K562 (cell line): ENCODE data around the gene MET. TPM values are rescaled to one million over a fixed set of nuclear protein-coding genes. Genes with fewer than 3 reads are reported as not detected.
A peak's percentile ranks its signal among the peaks of the same experiment; 100 is the strongest.

Experiments used
- ATAC-seq: fragments of 200-7000 bp; cut with Tn5 transposase; 3 replicates; pipeline ENCODE4 v1.9.1; 2020; ENCODE audit warnings: moderate library complexity
- BruUV-seq: library from RNA; stranded (reverse); fragments of 400-500 nt; replicated peaks from 2 replicates; lab custom pipeline; 2021; lab: Mats Ljungman, UMichigan
- CTCF ChIA-PET: fragments of 300-600 bp; formaldehyde crosslinking; extraction: SDS; loops from one replicate; lab custom pipeline; 2021; ENCODE audit warnings: low intra/inter-chr PET ratio; lab: Yijun Ruan, JAX
- POLR2A ChIA-PET: fragments of 300-600, 350-650 bp; sonication (Branson Sonifier 250); formaldehyde crosslinking; extraction: SDS; loops from one replicate; lab custom pipeline; 2021; ENCODE audit warnings: antibody characterized with exemption, inconsistent platforms; lab: Yijun Ruan, JAX
- DNase-seq, 4 experiments: peaks; one replicate each; pipeline versions ENCODE4 v3.0.0 to v3.0.0-alpha.2; 2011 to 2018; ENCODE audit warnings: low spot score in 3 of 4, mixed read lengths in 3 of 4; ENCODE audit errors: extremely low read depth in 1 of 4
- FAIRE-seq: peaks from 2 replicates; lab custom pipeline; 2011; peaks lifted over from hg19 to GRCh38; lab: Jason Lieb, UNC
- H2AFZ ChIP-seq: 2 replicates; pipeline ENCODE4 v1.6.0; 2011; ENCODE audit warnings: low read depth, low read length, control low read depth, inconsistent platforms
- H3K27ac ChIP-seq: fragments of 200-600 bp; 3 replicates; pipeline ENCODE4 v1.8.0; 2011; ENCODE audit warnings: low read depth, mild to moderate bottlenecking, control low read depth, inconsistent platforms, low read length, moderate library complexity, mixed read lengths; ENCODE audit errors: extremely low read depth
- H3K27me3 ChIP-seq, 2 experiments: fragments of 300-600 bp in 1 of 2; 2 replicates in 1 of 2; 3 replicates in 1 of 2; pipeline versions ENCODE4 v1.6.0 to v1.8.0; 2011; ENCODE audit warnings: inconsistent platforms in 2 of 2, low read length in 2 of 2, mild to moderate bottlenecking in 1 of 2, mixed read lengths in 1 of 2, moderate library complexity in 1 of 2; ENCODE audit not compliant: control insufficient read depth in 2 of 2, insufficient read depth in 2 of 2
- H3K36me3 ChIP-seq: fragments of 300-600 bp; 3 replicates; pipeline ENCODE4 v1.8.0; 2011; ENCODE audit warnings: mild to moderate bottlenecking, low read length, inconsistent platforms; ENCODE audit not compliant: control insufficient read depth, insufficient read depth
- H3K4me1 ChIP-seq, 2 experiments: fragments of 200-600 bp in 1 of 2; replicated peaks in 1 of 2; 2 replicates in 1 of 2; 3 replicates in 1 of 2; pipeline versions ENCODE4 v1.5.1 to v1.8.0; 2011; ENCODE audit warnings: inconsistent platforms in 2 of 2, low read length in 2 of 2, mild to moderate bottlenecking in 1 of 2, mixed read lengths in 1 of 2, moderate library complexity in 1 of 2; ENCODE audit not compliant: control insufficient read depth in 2 of 2, insufficient read depth in 2 of 2
- H3K4me2 ChIP-seq: 2 replicates; pipeline ENCODE4 v1.6.1; 2011; ENCODE audit warnings: low read length, control low read depth, inconsistent platforms, mixed read lengths; ENCODE audit not compliant: insufficient read depth
- H3K4me3 ChIP-seq: fragments of 200-600 bp; sonication (generic), shearing (Covaris generic); 2 replicates; pipeline ENCODE4 v1.5.1; 2016; ENCODE audit warnings: control low read depth, inconsistent platforms
- H3K79me2 ChIP-seq: fragments of 200-600 bp; 3 replicates; pipeline ENCODE4 v1.8.0; 2011; ENCODE audit warnings: low read length, inconsistent platforms; ENCODE audit not compliant: control insufficient read depth, insufficient read depth
- H3K9ac ChIP-seq, 2 experiments: 2 replicates each; pipeline versions ENCODE4 v1.6.0 to v1.6.1; 2011; ENCODE audit warnings: low read depth in 2 of 2, low read length in 2 of 2, control low read depth in 1 of 2, inconsistent platforms in 1 of 2, mild to moderate bottlenecking in 1 of 2, mixed read lengths in 1 of 2; ENCODE audit not compliant: insufficient read depth in 1 of 2
- H3K9me1 ChIP-seq: one replicate; pipeline ENCODE4 v1.6.0; 2011; ENCODE audit warnings: inconsistent platforms, mild to moderate bottlenecking, low read length, moderate library complexity; ENCODE audit not compliant: control insufficient read depth, insufficient read depth
- H3K9me3 ChIP-seq: replicated peaks from 2 replicates; pipeline ENCODE4 v1.5.1; 2011; ENCODE audit warnings: low read depth, low read length, inconsistent platforms; ENCODE audit not compliant: control insufficient read depth, insufficient read depth
- H4K20me1 ChIP-seq: replicated peaks from 2 replicates; pipeline ENCODE4 v1.6.1; 2011; ENCODE audit warnings: low read length, inconsistent platforms, mixed read lengths; ENCODE audit not compliant: control insufficient read depth, insufficient read depth
- RUNX1 ChIP-seq: sonication (generic); IDR thresholded peaks from 2 replicates; pipeline ENCODE4 v1.6.1; 2016; ENCODE audit warnings: antibody characterized with exemption, low read depth
- WGBS: fragments of 100-300 bp; shearing (Covaris generic); methylation state at CpG from one replicate; pipeline ENCODE4 v1.1.6; 2016; ENCODE audit warnings: low coverage, mixed read lengths; ENCODE audit not compliant: insufficient coverage; ENCODE audit errors: missing lambda C conversion rate; 5-methylcytosine and 5-hydroxymethylcytosine counted together
- in situ Hi-C: fragments of 300-500 bp; cut with MboI; formaldehyde crosslinking; loops from 4 replicates; pipeline ENCODE4 v1.15.0; 2018; ENCODE audit warnings: inconsistent platforms, mixed read lengths
- intact Hi-C: fragments of 100-400 bp; cut with micrococcal nuclease; formaldehyde crosslinking; loops from 2 replicates; pipeline ENCODE4 v1.14.2; 2022
- polyA plus RNA-seq, 8 experiments: library from polyadenylated mRNA; depleted of rRNA in 4 of 8; stranded (reverse) in 5 of 8; unstranded in 3 of 8; fragments of >200 nt; fragmentation: Nextera tagmentation in 2 of 8; fragmentation: Illumina TruSeq in 1 of 8; extraction: Ambion mirVana in 2 of 8; extraction: Trizol in 1 of 8; gene quantifications; 2 replicates each; pipeline versions ENCODE4 v1.2.1 to v1.2.3, GENCODE V29; 2011 to 2014; ENCODE audit warnings: inconsistent platforms in 1 of 8, missing spikeins in 1 of 8
- total RNA-seq, 7 experiments: library from RNA; depleted of rRNA in 6 of 7; stranded (reverse); fragments of >200 nt in 6 of 7; fragmentation: Illumina TruSeq in 2 of 7; extraction: Trizol in 2 of 7; gene quantifications; 2 replicates each; pipeline versions ENCODE4 v1.2.1 to v1.2.3, GENCODE V29; 2011 to 2021; ENCODE audit warnings: low replicate concordance in 1 of 7
- TF ChIP-seq, protein P1 (sequence below): fragments of 450-650 bp; formaldehyde crosslinking; IDR thresholded peaks from 2 replicates; pipeline ENCODE4 v1.4.0; 2020; ENCODE audit warnings: mild to moderate bottlenecking, mixed read lengths

Gene MET
- total and polyA plus RNA-seq, 9 of the 15 experiments (the other 6 are each of a cell fraction or from before 2014, with no cell fraction given) = 0.84 to 2.4 (median 1.1) TPM

DNA sequence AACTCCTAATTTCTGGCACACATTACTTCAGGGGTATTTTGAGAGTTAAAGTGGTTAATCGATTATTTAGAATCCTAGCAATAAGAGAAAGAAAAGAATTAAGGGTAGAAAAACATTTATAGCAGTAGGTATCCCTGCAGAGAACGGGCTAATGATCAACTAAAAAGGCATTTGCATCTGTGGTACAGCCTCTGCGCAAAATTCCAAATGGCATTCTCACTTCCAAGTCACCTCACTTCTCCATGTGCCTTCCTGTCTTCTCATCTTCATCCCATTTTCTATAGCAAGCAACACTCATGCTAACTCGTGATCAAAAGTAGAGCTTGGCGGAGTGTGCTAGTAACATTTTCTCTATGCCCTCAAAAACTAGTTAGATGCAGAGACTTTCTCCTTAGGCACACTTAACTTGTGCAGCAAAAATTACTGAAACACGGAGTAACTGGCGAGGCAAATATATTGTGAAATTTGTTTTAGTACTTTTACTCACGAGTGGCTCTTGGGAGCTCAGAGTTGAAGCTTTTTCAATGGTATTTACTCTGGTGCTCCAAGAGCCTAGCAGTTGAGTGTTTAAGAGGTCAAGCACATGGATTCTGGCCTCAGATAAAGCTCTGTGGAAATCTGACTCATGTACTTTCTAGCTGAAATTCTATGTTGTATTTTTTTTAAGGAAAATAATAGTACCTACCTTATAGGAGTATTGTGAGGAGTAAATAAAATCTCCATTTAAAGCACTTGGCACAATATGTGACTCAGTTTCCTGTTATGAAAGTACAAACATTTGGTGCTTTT lies 65.1 kb downstream of the MET start:
- intact Hi-C loops = no loop called here
- 2% methylated on average over 8 of the region's 8 CpGs for WGBS
- CTCF ChIA-PET = no interaction called here

More for the DNA sequence above, 65.1 kb downstream of the MET start:
- ATAC-seq (no peak), FAIRE-seq (no peak), DNase-seq (no peak)
- Histone ChIP-seq H3K79me2 (no peaks in the 10 kb centered on the region), H3K36me3 (no peaks in the 10 kb centered on the region), H3K4me3 (no peak overlapping the region), H3K9me3 (no peaks in the 10 kb centered on the region), H3K27me3 (peaks cover 6 to 9% of the 10 kb centered on the region in 2 experiments; a peak in 4 of 5 replicates), H2AFZ (no peak overlapping the region), H3K9me1 (no peaks in the 10 kb centered on the region), H4K20me1 (no peaks in the 10 kb centered on the region), H3K4me2 (no peak overlapping the region), H3K27ac (no peak overlapping the region), H3K4me1 (no peaks in the 10 kb centered on the region), H3K9ac (no peak overlapping the region)
- in situ Hi-C loops = no loop called here
- POLR2A ChIA-PET = interaction anchor here (0.7 kb wide), 2 partner anchors 11 kb away, joined by 3 read pairs; no protein-coding TSS in a partner anchor
- no TSS peak for BruUV-seq
- TF ChIP-seq, protein P1, sequence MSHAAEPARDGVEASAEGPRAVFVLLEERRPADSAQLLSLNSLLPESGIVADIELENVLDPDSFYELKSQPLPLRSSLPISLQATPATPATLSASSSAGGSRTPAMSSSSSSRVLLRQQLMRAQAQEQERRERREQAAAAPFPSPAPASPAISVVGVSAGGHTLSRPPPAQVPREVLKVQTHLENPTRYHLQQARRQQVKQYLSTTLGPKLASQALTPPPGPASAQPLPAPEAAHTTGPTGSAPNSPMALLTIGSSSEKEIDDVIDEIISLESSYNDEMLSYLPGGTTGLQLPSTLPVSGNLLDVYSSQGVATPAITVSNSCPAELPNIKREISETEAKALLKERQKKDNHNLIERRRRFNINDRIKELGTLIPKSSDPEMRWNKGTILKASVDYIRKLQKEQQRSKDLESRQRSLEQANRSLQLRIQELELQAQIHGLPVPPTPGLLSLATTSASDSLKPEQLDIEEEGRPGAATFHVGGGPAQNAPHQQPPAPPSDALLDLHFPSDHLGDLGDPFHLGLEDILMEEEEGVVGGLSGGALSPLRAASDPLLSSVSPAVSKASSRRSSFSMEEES (CRISPR knock-in tag) = 0 out of 2 replicates have a peak, but pooled peaks have one; percentile 17
- no peak for TF ChIP-seq RUNX1
